HepG2 (cell line): Measurements from ENCODE around the gene AP2A2. TPM values are rescaled to one million over a fixed set of nuclear protein-coding genes. Genes with fewer than 3 reads are reported as not detected.

ENCODE experiments used
- ATAC-seq: fragments of 200-7000 bp; cut with Tn5 transposase; 3 replicates; pipeline ENCODE4 v1.9.1; 2020; ENCODE audit warnings: mild to moderate bottlenecking, moderate library complexity
- BruUV-seq: library from RNA; stranded (reverse); fragments of 400-500 nt; replicated peaks from 2 replicates; lab custom pipeline; 2021; lab: Mats Ljungman, UMichigan
- CTCF ChIA-PET: fragments of 300-600 bp; formaldehyde crosslinking; extraction: SDS; loops from one replicate; lab custom pipeline; 2021; ENCODE audit warnings: low total read pairs, inconsistent platforms, low intra/inter-chr PET ratio; lab: Yijun Ruan, JAX
- POLR2A ChIA-PET: fragments of 350-600 bp; sonication (Branson Sonifier 250); formaldehyde crosslinking; loops from one replicate; lab custom pipeline; 2020; ENCODE audit warnings: antibody characterized with exemption, inconsistent platforms; lab: Yijun Ruan, JAX
- DNase-seq: peaks from one replicate; pipeline ENCODE4 v3.0.0-alpha.2; 2015; ENCODE audit warnings: low spot score
- FAIRE-seq: peaks from 3 replicates; lab custom pipeline; 2011; peaks lifted over from hg19 to GRCh38; lab: Jason Lieb, UNC
- H2AFZ ChIP-seq: one replicate; pipeline ENCODE4 v1.6.1; 2011; ENCODE audit warnings: low read length, inconsistent platforms
- H3K27ac ChIP-seq: fragments of 300-600 bp; 3 replicates; pipeline ENCODE4 v1.8.0; 2011; ENCODE audit warnings: mixed run types, mild to moderate bottlenecking, mixed read lengths, low read length, inconsistent platforms; ENCODE audit not compliant: insufficient read depth; ENCODE audit errors: extremely low read length
- H3K27me3 ChIP-seq, 2 experiments: fragments of 200-600 bp in 1 of 2; 2 replicates in 1 of 2; 3 replicates in 1 of 2; pipeline versions ENCODE4 v1.6.0 to v1.8.0; 2011; ENCODE audit warnings: low read length in 2 of 2, mild to moderate bottlenecking in 2 of 2, moderate library complexity in 2 of 2, inconsistent platforms in 1 of 2; ENCODE audit not compliant: insufficient read depth in 2 of 2, control insufficient read depth in 1 of 2
- H3K36me3 ChIP-seq, 2 experiments: fragments of 200-600 bp in 1 of 2; replicated peaks in 1 of 2; 2 replicates in 1 of 2; 3 replicates in 1 of 2; pipeline versions ENCODE4 v1.5.1 to v1.8.0; 2011; ENCODE audit warnings: low read length in 2 of 2, inconsistent platforms in 1 of 2; ENCODE audit not compliant: insufficient read depth in 2 of 2, control insufficient read depth in 1 of 2
- H3K4me1 ChIP-seq: 2 replicates; pipeline ENCODE4 v1.5.1; 2012; ENCODE audit warnings: low read length, inconsistent platforms; ENCODE audit not compliant: insufficient read depth
- H3K4me2 ChIP-seq: 2 replicates; pipeline ENCODE4 v1.6.0; 2011; ENCODE audit warnings: low read depth, low read length, inconsistent platforms
- H3K4me3 ChIP-seq, 3 experiments: fragments of 200-600 bp in 1 of 3; sonication (generic), shearing (Covaris generic) in 1 of 3; replicated peaks in 1 of 3; 2 replicates each; pipeline ENCODE4 v1.5.1; 2011 to 2016; ENCODE audit warnings: low read length in 3 of 3, inconsistent platforms in 2 of 3, low read depth in 2 of 3, mild to moderate bottlenecking in 2 of 3, control low read depth in 1 of 3, mixed read lengths in 1 of 3; ENCODE audit not compliant: insufficient read depth in 1 of 3
- H3K79me2 ChIP-seq: one replicate; pipeline ENCODE4 v1.6.1; 2011; ENCODE audit warnings: low read length, inconsistent platforms; ENCODE audit not compliant: insufficient read depth
- H3K9ac ChIP-seq: 2 replicates; pipeline ENCODE4 v1.6.0; 2011; ENCODE audit warnings: mild to moderate bottlenecking, low read depth, low read length, inconsistent platforms; ENCODE audit not compliant: insufficient read depth
- H3K9me3 ChIP-seq: 2 replicates; pipeline ENCODE4 v1.5.1; 2012; ENCODE audit warnings: mild to moderate bottlenecking, low read length
- H4K20me1 ChIP-seq: 2 replicates; pipeline ENCODE4 v1.6.0; 2011; ENCODE audit warnings: inconsistent platforms, mild to moderate bottlenecking, low read length, moderate library complexity; ENCODE audit not compliant: insufficient read depth
- ARID3A ChIP-seq: IDR thresholded peaks from 2 replicates; pipeline ENCODE4 v1.6.1; 2012; ENCODE audit warnings: low read depth, low read length, improper control_type of control experiment
- BCLAF1 ChIP-seq: fragments of 450-650 bp; IDR thresholded peaks from 2 replicates; pipeline ENCODE4 v1.6.1; 2017; ENCODE audit warnings: mild to moderate bottlenecking
- HIVEP1 ChIP-seq: sonication (generic); formaldehyde crosslinking; IDR thresholded peaks from 2 replicates; pipeline ENCODE4 v1.4.0; 2020; ENCODE audit warnings: mild to moderate bottlenecking, missing genetic modification reagents
- MXI1 ChIP-seq: IDR thresholded peaks from 3 replicates; pipeline ENCODE4 v1.6.1; 2012; ENCODE audit warnings: low read depth, low read length, inconsistent platforms, borderline replicate concordance
- NRL ChIP-seq: sonication (generic); formaldehyde crosslinking; IDR thresholded peaks from 2 replicates; pipeline ENCODE4 v1.5.0; 2020; ENCODE audit warnings: missing genetic modification reagents, mild to moderate bottlenecking, moderate library complexity, borderline replicate concordance
- RFX3 ChIP-seq: IDR thresholded peaks from 2 replicates; pipeline ENCODE4 v1.6.1; 2016; ENCODE audit warnings: missing biosample characterization, missing genetic modification reagents
- ZNF747 ChIP-seq: sonication (generic); formaldehyde crosslinking; IDR thresholded peaks from 2 replicates; pipeline ENCODE4 v1.8.1; 2023; ENCODE audit warnings: missing genetic modification reagents, mild to moderate bottlenecking, borderline replicate concordance
- WGBS: methylation state at CpG from one replicate; pipeline ENCODE4 v1.1.6; 2017; ENCODE audit warnings: low lambda C conversion rate; 5-methylcytosine and 5-hydroxymethylcytosine counted together
- in situ Hi-C: cut with HindIII; loops from 2 replicates; pipeline ENCODE4 v1.10.0; 2017; ENCODE audit warnings: low pct_unique_long_range_greater_than_20kb; ENCODE audit not compliant: extremely low pct_ligation_motif_present
- intact Hi-C: fragments of 100-400 bp; cut with micrococcal nuclease; formaldehyde crosslinking; loops from one replicate; pipeline ENCODE4 v1.10.0; 2022; ENCODE audit not compliant: unreplicated experiment
- polyA plus RNA-seq, 8 experiments: library from polyadenylated mRNA; depleted of rRNA in 3 of 8; stranded (reverse) in 7 of 8; unstranded in 1 of 8; fragments of >200 nt; fragmentation: Illumina TruSeq in 4 of 8; extraction: Trizol in 4 of 8; gene quantifications; 2 replicates each; pipeline versions ENCODE4 v1.2.1 to v1.2.3, GENCODE V29; 2011 to 2016; ENCODE audit warnings: low read depth in 4 of 8, missing spikeins in 1 of 8, mixed read lengths in 1 of 8; ENCODE audit not compliant: insufficient read depth in 1 of 8
- total RNA-seq, 5 experiments: library from RNA; depleted of rRNA; stranded (reverse); fragments of >200 nt; fragmentation: Illumina TruSeq; extraction: Trizol; gene quantifications; 2 replicates each; pipeline ENCODE4 v1.2.3, GENCODE V29; 2016; ENCODE audit warnings: low read depth in 1 of 5
- TF ChIP-seq, protein P1 (sequence below): sonication (generic); formaldehyde crosslinking; IDR thresholded peaks from 2 replicates; pipeline ENCODE4 v1.4.0; 2020; ENCODE audit warnings: missing genetic modification reagents
- TF ChIP-seq, protein P2 (sequence below): sonication (generic); formaldehyde crosslinking; IDR thresholded peaks from 2 replicates; pipeline ENCODE4 v1.9.0; 2022; ENCODE audit warnings: low read depth, missing genetic modification reagents
- TF ChIP-seq, protein P3 (sequence below): sonication (generic); formaldehyde crosslinking; IDR thresholded peaks from 2 replicates; pipeline ENCODE4 v1.4.0; 2020; ENCODE audit warnings: missing genetic modification reagents

The AP2A2 gene
- total and polyA plus RNA-seq, 2 of the 13 experiments (the other 11 are each of a cell fraction or from before 2014, with no cell fraction given): 25.7 to 75.7 TPM

GRCh38 chr11:1050581-1051355 is 125.1 kb downstream of the AP2A2 start:
- Histone ChIP-seq H4K20me1 (no peaks in the 10 kb centered on the region), H3K79me2 (no peaks in the 10 kb centered on the region), H3K27me3 (peaks cover 21 to 89% of the 10 kb centered on the region in 2 experiments), H3K4me2 (no peak overlapping the region), H3K4me3 (no peak overlapping the region; a peak in 1 of 6 replicates), H2AFZ (no peak overlapping the region), H3K27ac (no peak overlapping the region), H3K9me3 (no peaks in the 10 kb centered on the region), H3K36me3 (no peaks in the 10 kb centered on the region), H3K9ac (no peak overlapping the region), H3K4me1 (no peaks in the 10 kb centered on the region)
- ChIA-PET POLR2A (interaction anchor here (1.1 kb wide), 1 partner anchor 207 kb away, joined by 3 read pairs; no protein-coding TSS in a partner anchor), CTCF (interaction anchor here (1.0 to 1.6 kb wide), 3 partner anchors 152 to 202 kb away, joined by 3 to 8 read pairs (median 6); no protein-coding TSS in a partner anchor)
- BruUV-seq: no TSS peak
- ATAC-seq: peak; percentile 94
- intact Hi-C loops (loop anchor here (1.0 kb wide), 1 partner anchor 152 kb away; no protein-coding TSS in a partner anchor), in situ Hi-C loops (loop anchor here (10.0 kb wide), 1 partner anchor 166 kb away; no protein-coding TSS in a partner anchor)
- 42% methylated on average over 13 of the region's 39 CpGs for WGBS
- peak; percentile 23 for FAIRE-seq
- peak; percentile 53 for DNase-seq
- TF ChIP-seq ZNF747 (CRISPR knock-in tag): no peak
- TF ChIP-seq, protein P1, sequence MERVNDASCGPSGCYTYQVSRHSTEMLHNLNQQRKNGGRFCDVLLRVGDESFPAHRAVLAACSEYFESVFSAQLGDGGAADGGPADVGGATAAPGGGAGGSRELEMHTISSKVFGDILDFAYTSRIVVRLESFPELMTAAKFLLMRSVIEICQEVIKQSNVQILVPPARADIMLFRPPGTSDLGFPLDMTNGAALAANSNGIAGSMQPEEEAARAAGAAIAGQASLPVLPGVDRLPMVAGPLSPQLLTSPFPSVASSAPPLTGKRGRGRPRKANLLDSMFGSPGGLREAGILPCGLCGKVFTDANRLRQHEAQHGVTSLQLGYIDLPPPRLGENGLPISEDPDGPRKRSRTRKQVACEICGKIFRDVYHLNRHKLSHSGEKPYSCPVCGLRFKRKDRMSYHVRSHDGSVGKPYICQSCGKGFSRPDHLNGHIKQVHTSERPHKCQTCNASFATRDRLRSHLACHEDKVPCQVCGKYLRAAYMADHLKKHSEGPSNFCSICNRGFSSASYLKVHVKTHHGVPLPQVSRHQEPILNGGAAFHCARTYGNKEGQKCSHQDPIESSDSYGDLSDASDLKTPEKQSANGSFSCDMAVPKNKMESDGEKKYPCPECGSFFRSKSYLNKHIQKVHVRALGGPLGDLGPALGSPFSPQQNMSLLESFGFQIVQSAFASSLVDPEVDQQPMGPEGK (CRISPR knock-in tag): peak; percentile 45; the same call in 1 of the 2 replicates
- TF ChIP-seq ARID3A: no peak
- 0 out of 2 replicates have a peak, but pooled peaks have one; percentile 28 for TF ChIP-seq NRL
- peak; percentile 65; the same call in 1 of the 2 replicates for TF ChIP-seq HIVEP1
- TF ChIP-seq BCLAF1: no peak
- TF ChIP-seq, protein P2, sequence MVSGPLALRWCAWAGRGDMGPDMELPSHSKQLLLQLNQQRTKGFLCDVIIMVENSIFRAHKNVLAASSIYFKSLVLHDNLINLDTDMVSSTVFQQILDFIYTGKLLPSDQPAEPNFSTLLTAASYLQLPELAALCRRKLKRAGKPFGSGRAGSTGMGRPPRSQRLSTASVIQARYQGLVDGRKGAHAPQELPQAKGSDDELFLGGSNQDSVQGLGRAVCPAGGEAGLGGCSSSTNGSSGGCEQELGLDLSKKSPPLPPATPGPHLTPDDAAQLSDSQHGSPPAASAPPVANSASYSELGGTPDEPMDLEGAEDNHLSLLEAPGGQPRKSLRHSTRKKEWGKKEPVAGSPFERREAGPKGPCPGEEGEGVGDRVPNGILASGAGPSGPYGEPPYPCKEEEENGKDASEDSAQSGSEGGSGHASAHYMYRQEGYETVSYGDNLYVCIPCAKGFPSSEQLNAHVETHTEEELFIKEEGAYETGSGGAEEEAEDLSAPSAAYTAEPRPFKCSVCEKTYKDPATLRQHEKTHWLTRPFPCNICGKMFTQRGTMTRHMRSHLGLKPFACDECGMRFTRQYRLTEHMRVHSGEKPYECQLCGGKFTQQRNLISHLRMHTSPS (CRISPR knock-in tag): peak; percentile 62
- no peak for TF ChIP-seq RFX3
- peak; percentile 44; the same call in 1 of the 3 replicates for TF ChIP-seq MXI1
- TF ChIP-seq, protein P3, sequence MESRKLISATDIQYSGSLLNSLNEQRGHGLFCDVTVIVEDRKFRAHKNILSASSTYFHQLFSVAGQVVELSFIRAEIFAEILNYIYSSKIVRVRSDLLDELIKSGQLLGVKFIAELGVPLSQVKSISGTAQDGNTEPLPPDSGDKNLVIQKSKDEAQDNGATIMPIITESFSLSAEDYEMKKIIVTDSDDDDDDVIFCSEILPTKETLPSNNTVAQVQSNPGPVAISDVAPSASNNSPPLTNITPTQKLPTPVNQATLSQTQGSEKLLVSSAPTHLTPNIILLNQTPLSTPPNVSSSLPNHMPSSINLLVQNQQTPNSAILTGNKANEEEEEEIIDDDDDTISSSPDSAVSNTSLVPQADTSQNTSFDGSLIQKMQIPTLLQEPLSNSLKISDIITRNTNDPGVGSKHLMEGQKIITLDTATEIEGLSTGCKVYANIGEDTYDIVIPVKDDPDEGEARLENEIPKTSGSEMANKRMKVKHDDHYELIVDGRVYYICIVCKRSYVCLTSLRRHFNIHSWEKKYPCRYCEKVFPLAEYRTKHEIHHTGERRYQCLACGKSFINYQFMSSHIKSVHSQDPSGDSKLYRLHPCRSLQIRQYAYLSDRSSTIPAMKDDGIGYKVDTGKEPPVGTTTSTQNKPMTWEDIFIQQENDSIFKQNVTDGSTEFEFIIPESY (CRISPR knock-in tag): peak; percentile 75
